Activated CD4-positive, alpha-beta T cell treated with anti-CD3 and anti-CD28 coated beads, Interleukin-2, amount 50 U/mL, for 24 hours (primary cell): Measurements from ENCODE around the gene ATP1A1.

Source experiments
- DNase-seq, 2 donors: peaks; one replicate each; pipeline ENCODE4 v3.0.0-alpha.2; 2020; ENCODE audit warnings: low read depth in 1 of 2, low spot score in 1 of 2

Gene ATP1A1

DNA sequence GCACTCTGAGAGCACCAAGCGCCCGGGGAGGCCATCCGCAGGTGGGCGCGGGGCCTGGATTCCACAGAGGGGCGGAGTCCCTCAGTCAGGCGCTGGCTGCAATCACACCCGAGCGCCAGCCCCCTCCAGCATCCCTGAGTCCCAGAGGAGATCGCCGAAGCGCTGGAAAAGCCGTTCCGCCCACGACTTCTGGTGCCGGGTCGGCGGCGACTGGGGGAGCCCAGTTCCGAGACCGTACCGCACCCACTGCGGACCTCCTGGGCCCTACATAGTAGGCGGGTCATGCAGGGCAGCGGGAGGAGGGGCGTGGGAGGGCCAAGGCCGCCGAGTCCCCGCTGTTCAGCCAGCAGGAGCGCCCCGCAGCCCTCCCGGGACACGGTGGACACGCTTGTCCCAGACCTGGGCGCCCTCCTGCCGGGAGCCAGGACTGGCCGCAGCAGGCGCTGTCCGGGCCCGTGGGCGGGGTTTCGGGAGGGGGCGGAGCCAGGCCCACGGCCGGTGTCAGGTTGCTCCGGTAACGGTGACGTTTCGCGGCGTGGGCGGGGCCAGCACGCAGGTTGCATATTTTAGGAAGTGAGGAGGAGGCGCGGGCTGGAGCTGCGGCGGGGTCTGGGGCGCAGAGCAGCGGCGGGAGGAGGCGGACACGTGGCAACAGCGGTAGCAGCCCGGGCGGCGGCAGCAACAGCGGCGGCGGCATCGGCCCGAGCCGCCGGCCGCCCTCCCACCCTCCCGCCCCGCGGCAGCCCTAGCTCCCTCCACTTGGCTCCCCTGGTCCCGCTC lies at the start of gene ATP1A1:
Gene ATP1A1, plus strand, starts transcription at position 594 of the 780 bp plus-strand sequence. CDS start 268 bp downstream, outside the sequence.
- DNase-seq, result peak; percentile 96 to 98

- no peak for DNase-seq
These were observed 49.6 kb upstream of the ATP1A1 start for GRCh38 chr1:116323491-116323890.

- DNase-seq, result no peak
These were observed 48.6 kb upstream of the ATP1A1 start for GRCh38 chr1:116324411-116324810.

DNA sequence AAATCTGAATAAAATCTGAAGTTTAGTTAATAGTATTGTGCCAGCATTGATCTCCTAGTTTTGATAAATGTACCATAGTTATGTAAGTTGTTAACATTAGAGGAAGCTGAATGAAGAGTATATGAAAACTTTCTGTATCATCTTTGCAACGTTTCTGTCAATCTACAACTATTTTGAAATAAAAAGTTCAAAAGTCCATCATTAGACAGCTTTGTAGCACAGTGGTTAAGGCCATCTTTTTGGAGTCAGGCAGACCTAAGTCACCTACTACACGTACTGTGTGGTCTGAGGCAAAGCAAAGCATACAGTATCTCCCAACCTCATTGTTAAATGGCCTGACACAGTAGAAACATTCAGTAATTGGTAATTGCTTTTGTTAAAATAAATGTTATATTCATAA lies 47.9 kb upstream of the ATP1A1 start:
- no peak for DNase-seq

GRCh38 chr1:116325922-116326321 lies 47.1 kb upstream of the ATP1A1 start:
- DNase-seq, result peak in 1 of 2 donors; percentile 31

- no peak for DNase-seq
These were observed 46.6 kb upstream of the ATP1A1 start for GRCh38 chr1:116326486-116326885.

GRCh38 chr1:116328671-116329070 lies 44.4 kb upstream of the ATP1A1 start:
- DNase-seq, result no peak

DNA sequence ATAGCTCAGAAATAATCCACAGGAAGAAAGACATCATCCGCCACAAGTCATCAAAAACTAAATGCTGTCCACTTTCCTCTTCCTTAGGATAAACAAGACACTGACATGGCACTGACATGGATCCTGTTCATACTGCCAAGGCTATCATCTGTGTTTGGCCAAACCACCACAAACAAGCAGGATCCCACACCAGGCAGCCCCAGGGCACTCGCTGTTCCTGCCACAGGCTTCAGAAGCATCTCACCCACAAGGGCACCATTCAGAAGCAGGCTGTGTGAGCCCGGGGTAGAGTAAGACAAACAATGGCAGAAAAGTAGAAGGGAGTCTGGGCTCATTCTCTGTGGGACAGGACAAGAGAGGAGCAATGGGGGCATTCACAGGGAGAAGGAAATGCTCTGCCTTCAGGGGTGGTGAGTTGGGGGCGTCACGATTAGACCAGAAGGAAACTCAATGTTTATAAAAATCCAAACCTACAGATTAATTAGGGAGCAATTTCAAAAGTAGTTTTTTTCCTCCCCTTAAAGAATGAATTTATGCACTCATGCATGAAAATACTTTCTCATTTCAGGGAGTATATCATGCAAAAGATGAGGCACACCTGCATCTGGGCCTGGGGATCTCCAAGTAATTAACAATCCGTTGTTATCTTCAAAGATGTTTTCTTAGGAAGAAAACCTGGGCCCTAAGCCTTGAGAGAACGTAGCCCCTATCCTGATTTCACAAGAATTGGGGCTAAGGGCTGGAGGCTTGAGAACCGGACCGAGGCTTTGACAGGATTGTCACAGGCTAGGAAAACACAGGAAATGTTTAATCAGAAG lies 43.3 kb upstream of the ATP1A1 start:
- DNase-seq, result no peak

- no peak for DNase-seq
These were observed 42.7 kb upstream of the ATP1A1 start for GRCh38 chr1:116330342-116330652.

DNA sequence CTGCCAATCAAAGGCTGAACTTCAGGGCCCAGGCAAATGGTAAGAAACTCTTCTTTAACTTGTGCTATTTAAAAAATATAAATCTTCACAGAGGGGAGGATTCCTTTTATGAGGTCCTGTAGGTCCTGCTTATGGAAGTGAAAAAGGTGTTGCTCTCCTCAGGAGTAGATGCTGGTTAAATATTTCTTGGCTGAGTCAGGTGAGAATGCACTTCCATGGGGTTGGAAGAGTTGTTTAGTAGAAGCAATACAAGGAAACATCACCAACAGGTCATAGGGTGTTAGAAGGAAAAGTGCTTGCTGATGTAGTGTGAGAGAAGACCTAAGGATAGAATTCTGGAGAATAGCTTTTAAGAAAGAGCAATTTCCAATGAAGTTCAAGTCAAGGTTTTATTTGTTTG lies 42.2 kb upstream of the ATP1A1 start:
- DNase-seq, result no peak

- DNase-seq, result no peak
These were observed 41.5 kb upstream of the ATP1A1 start for GRCh38 chr1:116331523-116331922.

GRCh38 chr1:116332451-116332850 lies 40.6 kb upstream of the ATP1A1 start:
- no peak for DNase-seq

- no peak for DNase-seq
These were observed 39.7 kb upstream of the ATP1A1 start for GRCh38 chr1:116333171-116334014.

DNA sequence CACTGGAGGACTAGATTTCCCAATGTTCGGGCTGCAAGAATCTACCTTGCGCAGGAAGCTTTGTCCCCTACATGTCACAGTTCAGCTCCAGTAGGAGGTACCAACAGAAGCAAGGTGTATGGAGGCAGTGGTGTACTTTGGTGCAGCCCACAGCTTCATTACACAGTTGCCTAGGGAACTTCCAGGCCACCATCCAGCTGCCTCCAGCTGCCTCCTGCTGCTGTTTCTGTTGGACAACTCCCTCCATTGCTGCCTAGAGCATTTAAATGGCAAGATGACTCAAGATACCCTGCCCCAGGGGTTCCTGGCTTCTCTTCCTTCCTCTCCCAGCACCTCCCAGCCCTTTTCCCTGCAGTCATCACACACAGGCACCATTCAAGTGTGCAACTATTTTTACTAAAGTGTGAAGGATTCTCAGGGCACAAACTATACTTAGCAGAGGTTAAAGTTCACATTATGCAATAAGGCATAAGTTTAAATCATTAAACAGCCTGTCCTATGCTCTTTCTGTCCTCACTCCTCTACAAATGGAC lies 39.0 kb upstream of the ATP1A1 start:
- DNase-seq, result no peak

GRCh38 chr1:116334868-116335635 lies 38.0 kb upstream of the ATP1A1 start:
- no peak for DNase-seq

GRCh38 chr1:116335850-116336624 lies 37.0 kb upstream of the ATP1A1 start:
- DNase-seq, result no peak

GRCh38 chr1:116337398-116337797 lies 35.6 kb upstream of the ATP1A1 start:
- DNase-seq, result no peak

- DNase-seq, result no peak
These were observed 34.6 kb upstream of the ATP1A1 start for GRCh38 chr1:116338400-116338799.

DNA sequence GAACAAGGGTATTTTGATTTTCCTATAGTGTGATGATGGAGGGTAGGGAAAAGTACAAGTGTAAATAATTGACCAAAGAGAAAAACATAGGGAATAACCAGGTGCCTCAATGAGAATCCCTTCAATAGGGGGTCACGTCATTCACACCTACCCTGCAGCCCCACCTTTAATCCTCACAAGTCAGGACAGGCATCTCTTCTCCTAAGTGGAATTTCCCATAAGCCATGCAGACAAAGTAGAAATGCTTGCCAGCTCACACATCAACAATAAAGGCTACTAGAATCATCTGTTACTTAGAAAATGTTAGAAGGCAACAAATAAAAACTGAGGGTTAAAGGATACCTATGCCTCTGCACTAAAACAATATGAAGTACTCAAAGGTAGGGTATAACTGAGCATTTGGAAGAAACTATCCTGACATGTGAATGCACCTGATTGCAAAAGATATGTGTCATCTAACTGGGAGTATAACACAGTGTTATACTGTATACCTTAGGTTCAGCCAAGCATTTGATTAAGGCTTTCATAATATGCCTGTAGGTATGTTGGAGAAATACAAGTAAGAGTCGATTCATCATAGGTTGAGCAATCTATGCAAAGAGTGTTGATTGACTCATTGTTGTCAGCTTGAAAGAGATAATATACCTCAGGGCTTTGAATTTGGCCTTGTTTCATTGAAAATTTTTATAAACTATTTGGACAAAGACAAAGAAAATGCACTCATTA lies 32.4 kb upstream of the ATP1A1 start:
- no peak for DNase-seq
